Stimulated activated CD4-positive, alpha-beta T cell treated with anti-CD3 and anti-CD28 coated beads, Interleukin-1b, Interleukin-23, amount 100 ng/mL, for 24 hours (primary cell): ENCODE data around the gene EIF1AX.
"Not testable (repeated sequence)": the region's sequence is repeated elsewhere in the genome, so short reads cannot be mapped to it uniquely, and the experiment has no call there.

Experiments
- DNase-seq, 4 experiments: peaks; one replicate each; pipeline ENCODE4 v3.0.0-alpha.2; 2020; ENCODE audit warnings: low read depth in 4 of 4, low spot score in 1 of 4

EIF1AX gene

DNA sequence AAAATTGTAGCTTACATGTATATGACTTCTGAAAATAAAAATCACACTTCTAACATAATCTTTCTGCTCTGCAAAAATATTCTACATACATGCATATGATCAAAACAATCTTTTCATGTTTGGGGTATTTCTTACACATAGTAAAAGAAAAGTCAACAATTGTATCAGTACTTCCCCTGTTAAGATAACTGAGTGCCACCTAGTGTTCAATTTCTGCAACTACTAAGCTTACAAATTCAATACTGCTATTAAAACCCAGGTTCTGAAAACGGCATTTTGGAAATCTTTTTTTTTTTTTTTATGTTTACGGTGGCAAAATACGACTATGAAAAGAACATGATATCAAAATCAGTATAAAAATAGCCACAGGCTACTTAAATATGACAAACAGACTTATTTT is 14.2 kb downstream of the EIF1AX start:
- not testable (repeated sequence) for DNase-seq

DNA sequence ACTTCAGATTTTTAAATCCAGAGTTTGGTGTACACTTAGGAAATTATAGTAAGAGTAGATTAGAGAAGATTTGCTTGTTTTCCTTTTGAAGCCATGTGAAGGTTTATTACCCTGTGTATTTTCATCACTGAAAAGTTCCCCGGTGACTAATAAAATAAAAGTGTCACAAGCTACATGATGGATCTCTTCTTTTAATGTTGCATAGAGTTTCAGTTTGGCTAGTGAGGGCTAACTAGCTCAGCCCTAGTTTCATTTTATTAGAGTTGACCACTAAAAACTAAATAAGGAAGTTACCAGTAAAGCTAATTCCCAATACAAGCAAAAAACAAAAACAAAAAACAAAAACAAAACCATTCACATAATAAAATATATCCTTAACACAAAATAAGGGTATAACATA is 14.8 kb downstream of the EIF1AX start:
- not testable (repeated sequence) for DNase-seq

DNA sequence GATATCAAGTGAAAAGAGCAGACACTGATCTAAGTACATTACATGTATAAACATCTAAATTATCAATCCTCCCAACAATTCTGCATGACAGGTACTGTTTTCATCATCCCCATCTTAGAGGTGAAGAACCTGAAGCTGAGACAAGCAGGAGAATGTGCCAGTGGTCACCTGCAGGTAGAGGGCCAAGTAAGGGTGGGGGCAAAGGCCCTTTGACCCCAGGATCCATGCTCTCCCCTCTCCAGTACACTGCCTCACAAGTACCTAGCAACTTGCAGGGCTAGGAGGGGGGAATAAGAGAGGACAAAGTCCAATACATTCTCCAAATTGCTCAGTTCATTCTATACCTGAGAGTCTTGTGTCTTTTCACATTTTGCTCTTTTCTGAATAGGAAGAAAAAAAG is 16.7 kb downstream of the EIF1AX start:
- no peak for DNase-seq

DNA sequence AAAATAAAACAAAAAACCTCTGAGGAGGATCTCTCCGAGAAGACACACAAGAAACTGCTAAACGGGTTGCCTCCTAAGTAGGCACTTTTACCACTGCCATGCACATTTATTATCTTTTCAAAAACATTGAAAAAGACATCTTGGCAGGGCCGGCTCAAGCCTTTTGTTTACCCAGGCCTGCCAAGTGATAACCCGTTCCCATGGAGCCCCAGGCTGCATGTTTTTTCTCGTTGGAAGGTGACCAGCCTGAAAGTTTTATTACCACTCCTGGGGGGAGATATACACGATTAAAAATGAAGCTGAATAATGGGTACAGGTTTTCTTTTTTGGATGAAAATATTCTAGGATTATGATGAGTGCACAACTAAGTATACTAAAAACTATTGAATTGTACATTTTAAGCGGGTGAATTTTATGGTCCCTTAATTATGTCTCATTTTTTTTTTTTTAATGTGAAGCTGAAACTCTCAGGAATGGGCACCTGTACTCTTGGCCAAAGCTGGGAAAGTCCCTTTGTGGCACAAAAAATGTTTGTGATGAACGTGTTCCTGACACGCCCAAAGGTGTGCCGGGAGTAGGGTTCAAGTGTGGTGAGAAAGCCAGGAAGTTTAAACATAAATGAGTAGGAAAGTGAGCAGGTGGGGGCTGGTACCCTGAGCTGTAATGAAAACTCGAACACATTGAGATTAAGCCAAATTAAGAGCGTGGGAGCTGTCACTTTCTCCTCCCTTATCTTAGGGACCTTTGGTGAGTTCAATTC is 23.4 kb downstream of the EIF1AX start:
- DNase-seq = no peak

DNA sequence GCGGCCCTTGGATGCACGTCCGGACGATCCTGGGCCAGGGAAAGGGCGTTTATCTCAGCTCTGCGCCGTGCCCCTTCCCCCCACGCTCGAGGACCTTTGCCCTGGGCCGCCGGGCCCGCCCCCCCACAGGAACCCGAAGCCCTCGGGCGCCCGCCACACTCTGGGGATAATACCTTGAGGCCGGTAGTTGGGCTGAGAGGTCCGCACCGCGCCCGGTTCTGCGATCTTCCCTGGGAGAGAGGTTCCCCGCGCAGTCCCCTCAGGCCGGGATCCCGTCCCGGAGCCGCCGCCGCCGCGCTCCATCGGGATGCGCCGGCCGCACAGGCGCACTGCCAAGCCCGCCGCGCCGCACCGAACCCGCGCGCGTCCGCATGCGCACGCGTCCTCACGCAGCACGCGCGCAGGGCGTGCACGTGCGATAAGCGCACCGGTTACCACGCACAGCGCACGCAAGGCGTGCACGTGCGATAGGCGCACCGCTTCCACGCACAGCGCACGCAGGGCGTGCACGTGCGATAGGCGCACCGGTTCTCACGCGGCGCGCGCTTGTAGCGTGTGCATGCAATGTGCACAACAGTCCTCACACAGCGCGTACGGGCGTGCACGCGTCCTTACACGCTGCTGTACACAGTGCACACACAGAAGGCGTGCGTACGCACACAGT is 24.9 kb downstream of the EIF1AX start, which contains the start of gene MAP7D2:
Gene MAP7D2, minus strand, starts transcription at position 331 of the 664 bp plus-strand sequence. Its CDS starts 28 bp downstream, at position 303.
- no peak for DNase-seq

DNA sequence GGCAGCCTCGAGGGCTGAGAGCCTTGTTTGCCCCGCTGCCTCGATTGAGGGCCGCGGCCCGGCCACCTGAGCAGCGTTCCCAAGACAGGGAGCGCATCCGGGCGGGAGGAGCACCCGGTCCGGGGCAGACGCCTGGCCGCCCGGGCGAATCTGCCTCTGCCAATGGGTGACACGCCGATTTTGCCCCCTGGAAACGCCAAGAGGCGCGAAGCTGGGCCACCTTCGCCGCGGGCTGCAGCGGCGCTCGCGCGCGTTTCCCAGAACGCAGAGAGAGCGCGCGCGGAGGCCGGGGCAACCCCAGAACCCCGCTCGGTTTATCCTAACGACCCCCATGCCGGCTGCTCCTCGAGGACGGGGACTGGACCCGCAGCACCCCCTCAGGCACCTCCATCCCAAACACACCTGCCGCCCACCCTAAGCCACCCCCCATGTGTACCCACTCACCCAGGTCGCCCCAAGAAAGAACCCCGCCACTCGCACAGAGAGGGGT is 25.5 kb downstream of the EIF1AX start:
- no peak for DNase-seq

DNA sequence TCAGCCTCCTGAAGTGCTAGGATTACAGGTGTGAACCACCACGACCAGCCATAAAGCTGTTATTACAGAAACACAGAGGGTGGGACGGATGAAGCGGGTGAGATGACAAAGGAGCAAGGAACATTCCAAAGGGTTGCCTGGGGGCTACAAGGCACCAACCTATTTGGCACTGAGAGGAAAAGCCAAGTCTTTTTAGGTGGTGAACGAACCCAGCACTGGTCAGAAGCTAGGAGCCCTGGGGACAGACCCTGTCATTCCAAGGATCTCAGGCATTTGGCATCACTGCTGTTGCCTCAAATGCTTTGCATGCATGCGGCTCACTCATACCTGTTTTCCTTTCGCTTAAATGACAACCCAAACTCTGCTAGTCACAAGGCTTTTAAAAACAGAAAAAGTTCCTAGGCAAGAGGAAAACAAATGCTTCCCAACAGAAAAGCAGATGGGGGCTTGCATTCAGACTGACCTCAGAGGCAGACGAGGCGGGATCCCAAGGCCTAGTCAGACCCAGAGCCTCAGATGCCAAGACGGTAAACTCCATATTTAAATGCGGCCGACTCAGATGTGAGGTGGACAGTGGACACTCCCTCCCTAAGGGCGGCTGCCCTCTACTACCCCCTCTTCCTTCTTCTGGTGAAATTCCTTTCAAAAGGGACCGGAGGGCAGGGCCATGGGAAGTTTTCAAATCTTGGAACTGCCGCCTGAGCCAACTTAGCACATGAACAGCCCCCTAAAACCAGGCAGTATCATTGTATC is 29.4 kb downstream of the EIF1AX start:
- no peak for DNase-seq

DNA sequence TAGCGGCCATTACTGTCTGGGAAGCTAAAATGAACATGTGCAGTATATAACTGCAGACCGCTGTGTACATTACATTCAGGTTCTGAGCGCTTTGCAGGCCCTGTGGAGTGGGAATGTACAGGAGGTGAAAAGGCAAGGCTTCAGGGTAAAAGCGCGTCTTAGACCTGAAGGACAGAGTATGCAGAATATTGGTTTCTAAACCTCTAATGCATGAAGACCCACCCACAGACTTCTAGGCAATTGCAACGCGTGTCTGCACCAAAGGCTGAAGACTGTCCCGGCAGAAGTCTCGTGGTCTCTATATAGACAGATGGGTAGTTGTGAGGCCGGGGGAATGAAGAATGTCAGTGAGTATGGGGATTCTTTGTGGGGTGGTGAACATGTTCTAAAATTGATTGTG is 30.4 kb downstream of the EIF1AX start:
- DNase-seq = no peak

DNA sequence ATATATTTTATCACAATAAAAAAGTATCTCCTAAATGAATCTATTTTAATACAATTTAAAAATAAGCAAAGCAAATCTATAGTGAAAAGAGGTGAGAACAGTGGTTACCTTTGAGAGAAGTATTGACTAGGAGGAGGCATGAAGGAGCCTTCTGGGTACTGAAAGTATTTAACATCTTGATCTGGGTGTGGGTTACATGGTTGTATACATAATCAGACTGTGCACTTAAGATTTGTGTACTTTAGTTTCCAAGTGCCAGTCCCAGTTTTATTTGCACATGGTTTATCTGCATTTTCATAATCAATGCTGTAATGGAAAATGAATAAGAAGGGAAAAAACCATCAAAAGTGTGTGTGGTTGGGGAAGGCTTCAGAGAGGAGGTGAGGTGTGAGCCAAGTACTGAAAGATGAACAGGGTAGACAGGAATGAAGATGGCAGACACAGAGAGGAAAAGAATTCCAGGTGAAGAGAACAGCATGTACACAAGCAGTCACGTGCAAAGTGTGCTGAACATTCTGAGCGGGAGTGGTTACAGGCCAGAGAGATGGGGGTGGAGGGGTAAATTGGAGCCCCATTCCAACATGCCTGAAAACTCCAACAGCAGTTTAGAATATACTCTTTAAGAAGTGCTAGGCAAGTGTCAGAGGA is 39.6 kb downstream of the EIF1AX start:
- DNase-seq = no peak

DNA sequence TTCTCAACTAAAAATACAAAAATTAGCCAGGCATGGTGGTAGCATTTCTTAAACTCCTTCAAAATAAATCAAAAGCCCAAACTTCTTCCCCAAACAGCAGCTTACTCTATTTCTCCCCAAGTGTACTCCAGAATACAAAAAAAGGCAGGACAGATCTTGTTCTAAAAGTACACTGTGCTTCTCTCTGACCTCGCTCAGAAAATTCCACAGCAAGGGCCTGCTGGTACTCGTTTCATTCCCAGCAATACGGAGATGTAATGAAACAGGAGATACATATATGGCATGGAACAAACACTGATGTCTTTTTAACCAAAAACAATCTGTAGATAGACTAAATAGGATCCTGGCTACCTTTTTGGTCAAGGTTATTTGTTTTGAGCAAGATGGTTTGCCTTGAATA is 50.1 kb downstream of the EIF1AX start:
- DNase-seq = no peak

DNA sequence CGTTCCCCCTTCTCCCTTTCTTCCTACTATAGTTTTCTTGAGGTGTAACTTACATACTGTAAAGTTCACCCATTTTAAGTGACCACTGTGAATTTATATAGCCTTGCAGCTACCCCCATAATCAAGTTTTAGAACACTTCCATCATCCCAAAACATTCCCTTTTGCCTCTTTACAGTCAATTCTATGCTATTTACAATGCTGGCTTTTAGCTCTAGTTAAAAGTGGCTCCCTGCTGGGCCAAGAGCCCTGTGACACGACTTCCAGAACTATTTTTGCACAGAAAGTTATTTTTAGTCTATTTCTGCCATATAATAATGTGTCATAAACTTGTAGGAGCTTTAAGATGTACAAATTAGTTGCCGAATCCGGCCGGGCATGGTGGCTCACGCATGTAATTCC is 51.8 kb downstream of the EIF1AX start:
- DNase-seq = no peak

DNA sequence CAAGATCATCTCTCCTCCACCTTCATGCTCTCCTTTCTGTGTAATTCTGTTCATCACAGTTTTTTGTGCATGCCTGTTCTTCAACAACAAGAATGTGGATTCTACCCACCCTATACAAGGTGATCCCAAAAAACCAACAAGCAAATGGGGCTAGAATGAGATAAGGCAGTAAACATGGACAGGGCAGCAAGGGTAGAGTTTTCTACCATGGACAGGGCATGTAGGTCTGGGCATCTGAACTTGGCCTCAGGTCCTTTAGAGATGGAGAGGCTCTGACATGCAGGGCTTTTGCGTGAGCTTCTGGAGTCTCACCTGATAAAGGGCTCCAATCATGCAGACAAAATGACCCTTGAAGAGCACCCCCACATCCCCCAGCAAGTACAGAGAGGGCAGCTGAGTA is 61.4 kb downstream of the EIF1AX start:
- DNase-seq = no peak
